Testis (tissue), 2 donors: ENCODE data around the gene MACROD2.

Experiments used
- CTCF ChIP-seq, 3 experiments: fragments of 450-650 bp in 2 of 3; fragments of 200-600 bp in 1 of 3; sonication (generic) in 1 of 3; IDR thresholded peaks; one replicate each; pipeline ENCODE4 v1.5.1; 2016 to 2019; ENCODE audit warnings: antibody characterized with exemption in 3 of 3, mild to moderate bottlenecking in 2 of 3, moderate library complexity in 1 of 3
- POLR2A ChIP-seq: fragments of 450-650 bp; IDR thresholded peaks from one replicate; pipeline ENCODE4 v1.6.1; 2017; ENCODE audit warnings: antibody characterized with exemption, mild to moderate bottlenecking, moderate library complexity

DNA sequence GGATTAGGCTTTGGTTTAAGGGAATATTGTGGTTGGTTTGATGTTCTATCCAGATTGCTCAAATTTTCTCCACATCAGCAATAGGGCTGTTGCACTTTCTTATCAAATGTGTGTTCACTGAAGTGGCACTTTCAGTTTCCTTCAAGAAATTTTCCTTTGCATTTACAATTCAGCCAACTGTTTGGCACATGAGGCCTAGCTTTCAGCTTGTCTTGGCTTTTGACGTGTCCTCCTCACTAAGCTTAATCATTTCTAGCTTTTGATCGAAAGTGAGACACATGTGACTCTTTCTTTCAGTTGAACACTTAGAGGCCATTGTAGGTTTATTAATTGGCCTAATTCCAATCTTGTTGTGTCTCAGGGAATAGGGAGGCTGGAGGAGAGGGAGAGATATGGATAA lies 237.3 kb downstream of the MACROD2 start:
- no peak for TF ChIP-seq CTCF (IDR thresholded peaks at IDR 0.05)
- no peak for TF ChIP-seq POLR2A
